Embryonic facial prominence (tissue), 1 donor: ENCODE results near the gene CCDC85B.
A peak's percentile ranks its signal among the peaks of the same experiment; 100 is the strongest.

Experiments
- DNase-seq: peaks from one replicate; pipeline ENCODE4 v3.0.0-alpha.2; 2016; ENCODE audit errors: extremely low spot score

The CCDC85B gene

DNA sequence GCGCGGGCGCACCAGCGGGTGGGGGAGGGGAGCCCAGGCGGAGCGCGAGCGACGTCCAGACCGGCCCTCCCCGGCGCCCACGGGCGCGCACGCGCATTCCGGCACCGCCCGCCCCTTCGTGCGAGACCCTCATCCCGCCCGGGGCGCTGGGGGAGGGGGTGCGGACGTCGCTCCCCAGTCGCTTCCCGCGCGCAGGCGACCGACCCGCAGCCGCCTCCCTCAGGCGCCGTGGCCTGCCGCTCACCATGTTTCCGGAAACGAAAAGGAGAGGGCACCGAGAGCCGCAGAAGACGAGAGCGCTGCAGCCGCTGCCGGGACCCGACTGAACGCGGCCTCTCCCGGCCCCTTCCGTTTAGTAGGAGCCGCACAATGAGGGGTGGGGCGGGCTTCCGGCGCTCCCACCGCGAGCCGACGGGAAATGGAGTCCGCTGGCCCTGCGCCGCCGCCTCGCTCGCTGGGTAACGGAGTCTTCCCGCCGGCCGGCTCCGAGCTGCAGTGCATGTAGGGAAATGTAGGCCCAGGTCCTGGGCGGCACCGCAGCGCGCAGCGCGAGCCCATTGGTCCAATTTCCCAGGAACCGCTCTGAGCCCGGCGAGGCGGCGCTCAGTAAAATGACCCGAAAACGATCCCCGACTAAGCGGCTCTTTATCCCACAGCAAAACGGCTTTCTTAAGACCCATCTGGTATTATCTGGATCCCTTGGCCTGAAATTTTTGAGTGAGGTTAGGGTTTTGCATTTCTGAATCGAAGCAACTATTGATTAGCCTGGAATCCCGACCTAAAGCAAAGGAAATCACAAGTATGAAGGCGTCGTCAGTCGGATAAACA lies 32.4 kb upstream of the CCDC85B start, which contains the start of gene CFL1:
CFL1 (minus strand) TSS at position 328 of the 828 bp plus-strand sequence; CDS start at position 247, 81 bp downstream.
- peak; percentile 95 for DNase-seq

GRCh38 chr11:65858681-65859087 lies 31.8 kb upstream of the CCDC85B start:
- no peak for DNase-seq

- peak; percentile 96 for DNase-seq
Observed at GRCh38 chr11:65859095-65859811, 31.2 kb upstream of the CCDC85B start.

- no peak for DNase-seq
Observed at GRCh38 chr11:65859812-65860277, 30.6 kb upstream of the CCDC85B start.

GRCh38 chr11:65860278-65861164 lies 30.0 kb upstream of the CCDC85B start, which contains the start of gene MUS81:
Gene MUS81, plus strand, starts transcription at chr11:65860433. Its CDS starts 321 bp downstream, at chr11:65860754.
- DNase-seq = peak; percentile 93

DNA sequence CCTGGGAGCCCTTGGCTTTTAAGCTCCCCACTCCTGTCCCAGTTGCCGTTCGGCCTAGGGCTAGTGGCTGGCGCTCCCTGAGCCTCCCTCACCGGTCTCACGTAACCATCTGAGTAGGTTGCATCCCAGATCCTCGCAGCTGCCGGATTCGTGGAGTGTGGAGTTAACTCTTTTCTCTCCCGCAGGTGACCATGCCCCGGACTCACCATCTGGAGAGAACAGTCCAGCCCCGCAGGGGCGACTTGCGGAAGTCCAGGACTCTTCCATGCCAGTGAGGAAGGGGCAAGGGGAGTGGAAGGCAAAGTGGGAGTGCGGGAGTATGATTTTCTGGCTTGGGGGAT lies 29.3 kb upstream of the CCDC85B start:
- peak; percentile 8 for DNase-seq

DNA sequence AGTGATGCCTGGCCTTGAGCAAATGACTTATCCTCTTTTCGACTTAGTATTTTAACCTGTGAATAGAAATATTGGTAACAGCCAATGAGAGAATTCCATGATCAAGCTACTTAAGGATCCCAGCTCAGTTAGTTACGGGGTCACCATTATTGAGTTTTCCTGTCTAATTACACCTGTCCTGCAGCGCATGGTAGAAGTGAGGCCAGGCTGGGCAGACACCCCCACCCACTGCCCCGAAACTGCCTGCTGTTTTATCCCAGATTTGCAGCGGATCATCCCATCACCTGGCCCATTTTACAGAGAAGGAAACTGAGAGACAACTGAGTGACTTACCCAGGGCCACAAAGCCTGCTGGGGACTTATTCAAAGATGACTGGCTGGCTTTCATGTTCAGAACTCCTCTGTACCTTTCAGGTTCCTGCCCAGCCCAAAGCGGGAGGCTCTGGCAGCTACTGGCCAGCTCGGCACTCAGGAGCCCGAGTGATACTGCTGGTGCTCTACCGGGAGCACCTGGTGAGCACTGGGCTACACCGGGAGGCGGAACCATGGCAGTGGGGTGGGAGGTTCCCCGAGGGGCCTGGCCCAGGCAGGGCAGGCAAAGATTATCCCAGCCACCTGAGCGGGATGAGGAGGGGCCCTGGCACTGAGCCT lies 28.8 kb upstream of the CCDC85B start:
- DNase-seq = no peak

DNA sequence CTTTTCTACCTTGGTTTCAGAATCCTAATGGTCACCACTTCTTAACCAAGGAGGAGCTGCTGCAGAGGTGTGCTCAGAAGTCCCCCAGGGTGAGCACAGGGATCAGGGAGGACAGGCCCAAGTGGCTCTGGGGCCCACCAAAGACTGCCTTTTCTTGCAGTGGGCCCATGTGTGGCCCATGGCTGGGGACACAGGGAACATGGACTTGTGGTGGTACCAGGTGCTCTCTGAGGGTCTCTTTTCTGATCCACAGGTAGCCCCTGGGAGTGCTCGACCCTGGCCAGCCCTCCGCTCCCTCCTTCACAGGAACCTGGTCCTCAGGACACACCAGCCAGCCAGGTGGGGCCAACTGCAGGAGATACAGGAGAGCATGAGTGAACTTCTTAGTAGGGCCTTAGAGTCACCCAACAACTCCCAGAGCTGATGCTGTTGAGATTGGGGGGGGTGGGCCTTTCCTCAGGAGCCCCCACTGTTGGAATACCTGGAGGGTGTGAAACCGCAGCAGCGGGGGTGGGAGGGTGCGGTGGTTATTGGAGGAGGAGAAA lies 28.2 kb upstream of the CCDC85B start:
- no peak for DNase-seq

GRCh38 chr11:65862941-65863888 lies 27.3 kb upstream of the CCDC85B start:
- no peak for DNase-seq

GRCh38 chr11:65863889-65864705 lies 26.4 kb upstream of the CCDC85B start:
- no peak for DNase-seq

DNA sequence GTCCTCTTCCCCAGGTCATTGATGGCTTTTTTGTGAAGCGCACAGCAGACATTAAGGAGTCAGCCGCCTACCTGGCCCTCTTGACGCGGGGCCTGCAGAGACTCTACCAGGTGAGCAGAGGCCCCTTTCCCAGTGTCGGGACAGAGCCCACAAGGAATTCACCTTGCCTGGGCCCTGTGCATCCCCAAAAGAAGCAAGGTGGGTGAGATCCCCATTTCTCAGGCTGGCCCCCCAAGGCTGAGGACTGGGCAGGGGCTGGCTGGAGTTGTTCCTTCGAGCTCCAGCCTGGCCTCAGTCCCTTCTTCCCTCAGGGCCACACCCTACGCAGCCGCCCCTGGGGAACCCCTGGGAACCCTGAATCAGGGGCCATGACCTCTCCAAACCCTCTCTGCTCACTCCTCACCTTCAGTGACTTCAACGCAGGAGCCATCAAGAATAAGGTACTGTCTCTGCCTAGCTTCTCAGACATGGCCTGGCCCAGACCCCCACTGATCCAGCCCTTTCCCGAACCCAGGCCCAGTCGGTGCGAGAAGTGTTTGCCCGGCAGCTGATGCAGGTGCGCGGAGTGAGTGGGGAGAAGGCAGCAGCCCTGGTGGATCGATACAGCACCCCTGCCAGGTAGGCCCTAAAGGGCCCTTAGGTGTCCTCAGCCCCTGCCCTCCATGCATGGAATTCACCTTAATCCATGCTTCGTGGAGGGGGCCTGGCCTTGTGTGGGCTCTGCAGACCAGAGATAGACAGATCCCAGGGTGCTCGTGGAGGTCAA lies 25.6 kb upstream of the CCDC85B start:
- no peak for DNase-seq

DNA sequence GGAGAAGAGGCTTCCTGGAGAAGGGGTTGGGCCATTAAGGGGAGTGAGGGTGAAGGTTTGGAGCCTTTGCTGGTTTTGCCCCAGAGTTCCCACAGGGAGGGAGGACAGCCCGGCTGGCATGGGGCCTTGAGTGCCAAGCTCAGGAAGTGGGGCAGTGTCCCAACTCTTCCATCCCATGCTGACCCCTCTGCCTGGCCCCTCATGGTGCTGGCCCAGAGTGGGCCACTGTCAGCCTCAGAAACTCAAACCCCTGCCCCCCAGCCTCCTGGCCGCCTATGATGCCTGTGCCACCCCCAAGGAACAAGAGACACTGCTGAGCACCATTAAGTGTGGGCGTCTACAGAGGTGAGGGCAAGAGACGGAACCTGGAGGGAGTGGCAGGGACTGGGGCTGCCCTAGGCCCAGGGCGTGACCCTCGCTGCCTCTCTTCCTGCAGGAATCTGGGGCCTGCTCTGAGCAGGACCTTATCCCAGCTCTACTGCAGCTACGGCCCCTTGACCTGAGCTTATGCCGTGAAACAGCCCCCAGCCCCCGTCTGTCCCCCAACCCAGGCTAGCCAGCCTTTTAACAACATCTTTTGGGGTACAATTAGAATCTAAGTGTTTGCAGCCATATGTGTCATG lies 24.8 kb upstream of the CCDC85B start:
- no peak for DNase-seq

- DNase-seq = no peak
Observed at GRCh38 chr11:65866509-65867283, 23.8 kb upstream of the CCDC85B start.

GRCh38 chr11:65867284-65868071 lies 23.0 kb upstream of the CCDC85B start:
- no peak for DNase-seq

GRCh38 chr11:65868076-65868667 lies 22.3 kb upstream of the CCDC85B start:
- no peak for DNase-seq

- DNase-seq = no peak
Observed at GRCh38 chr11:65868907-65869306, 21.6 kb upstream of the CCDC85B start.
